ENCODE data around the gene RNF144A.
"Not testable (repeated sequence)": the region's sequence is repeated elsewhere in the genome, so short reads cannot be mapped to it uniquely, and the experiment has no call there.

Gene RNF144A

GRCh38 chr2:6973895-6974545 is 56.8 kb downstream of the RNF144A start:
- DNase-seq = no peak

GRCh38 chr2:6975988-6976387 is 58.8 kb downstream of the RNF144A start:
- DNase-seq = no peak

GRCh38 chr2:6977113-6977741 is 60.0 kb downstream of the RNF144A start:
- no peak for DNase-seq

- DNase-seq = no peak
These were observed 60.6 kb downstream of the RNF144A start for GRCh38 chr2:6977786-6978185.

- DNase-seq = no peak
These were observed 61.8 kb downstream of the RNF144A start for GRCh38 chr2:6978991-6979390.

GRCh38 chr2:6982449-6982848 is 65.2 kb downstream of the RNF144A start:
- no peak for DNase-seq

GRCh38 chr2:6982934-6983589 is 65.8 kb downstream of the RNF144A start:
- DNase-seq = no peak

- DNase-seq = no peak
These were observed 69.2 kb downstream of the RNF144A start for GRCh38 chr2:6986301-6986911.

GRCh38 chr2:6986912-6987361 is 69.7 kb downstream of the RNF144A start:
- no peak for DNase-seq

- no peak for DNase-seq
These were observed 73.7 kb downstream of the RNF144A start for GRCh38 chr2:6990871-6991270.

- no peak for DNase-seq
These were observed 75.6 kb downstream of the RNF144A start for GRCh38 chr2:6992794-6993228.

GRCh38 chr2:6993229-6993640 is 76.0 kb downstream of the RNF144A start:
- DNase-seq = no peak

- no peak for DNase-seq
These were observed 76.7 kb downstream of the RNF144A start for GRCh38 chr2:6993936-6994335.

- no peak for DNase-seq
These were observed 77.4 kb downstream of the RNF144A start for GRCh38 chr2:6994536-6995128.

- no peak for DNase-seq
These were observed 78.3 kb downstream of the RNF144A start for GRCh38 chr2:6995391-6996097.

- no peak for DNase-seq
These were observed 82.1 kb downstream of the RNF144A start for GRCh38 chr2:6999211-6999877.

- DNase-seq = not testable (repeated sequence)
These were observed 84.2 kb downstream of the RNF144A start for GRCh38 chr2:7001395-7001794.

GRCh38 chr2:7003895-7004294 is 86.7 kb downstream of the RNF144A start:
- DNase-seq = no peak

- no peak for DNase-seq
These were observed 87.4 kb downstream of the RNF144A start for GRCh38 chr2:7004636-7005035.

GRCh38 chr2:7007488-7007845 is 90.3 kb downstream of the RNF144A start:
- no peak for DNase-seq

- no peak for DNase-seq
These were observed 90.9 kb downstream of the RNF144A start for GRCh38 chr2:7007846-7008741.

Measured in stimulated activated CD8-positive, alpha-beta memory T cell treated with anti-CD3 and anti-CD28 coated beads, Interleukin-4, amount 100 ng/mL, for 48 hours (primary cell).